Coronary artery (tissue), 2 donors: ENCODE data around the gene TMIE.
"Not testable (repeated sequence)": the region's sequence is repeated elsewhere in the genome, so short reads cannot be mapped to it uniquely, and the experiment has no call there.

Source experiments
- DNase-seq: peaks from one replicate; pipeline ENCODE4 v3.0.0-alpha.2; 2017; ENCODE audit warnings: low spot score
- H3K27ac ChIP-seq, 2 donors: fragments of 200-600 bp; sonication (generic); one replicate each; pipeline ENCODE4 v1.5.1; 2016 to 2019
- H3K4me3 ChIP-seq: fragments of 200-600 bp; sonication (generic); 2 replicates; pipeline ENCODE4 v1.5.1; 2016; ENCODE audit warnings: mild to moderate bottlenecking, moderate library complexity
- TF ChIP-seq, protein P1 (sequence below): fragments of 200-600 bp; sonication (generic); IDR thresholded peaks from one replicate; pipeline ENCODE4 v1.5.1; 2019; ENCODE audit warnings: antibody characterized with exemption

TMIE gene

DNA sequence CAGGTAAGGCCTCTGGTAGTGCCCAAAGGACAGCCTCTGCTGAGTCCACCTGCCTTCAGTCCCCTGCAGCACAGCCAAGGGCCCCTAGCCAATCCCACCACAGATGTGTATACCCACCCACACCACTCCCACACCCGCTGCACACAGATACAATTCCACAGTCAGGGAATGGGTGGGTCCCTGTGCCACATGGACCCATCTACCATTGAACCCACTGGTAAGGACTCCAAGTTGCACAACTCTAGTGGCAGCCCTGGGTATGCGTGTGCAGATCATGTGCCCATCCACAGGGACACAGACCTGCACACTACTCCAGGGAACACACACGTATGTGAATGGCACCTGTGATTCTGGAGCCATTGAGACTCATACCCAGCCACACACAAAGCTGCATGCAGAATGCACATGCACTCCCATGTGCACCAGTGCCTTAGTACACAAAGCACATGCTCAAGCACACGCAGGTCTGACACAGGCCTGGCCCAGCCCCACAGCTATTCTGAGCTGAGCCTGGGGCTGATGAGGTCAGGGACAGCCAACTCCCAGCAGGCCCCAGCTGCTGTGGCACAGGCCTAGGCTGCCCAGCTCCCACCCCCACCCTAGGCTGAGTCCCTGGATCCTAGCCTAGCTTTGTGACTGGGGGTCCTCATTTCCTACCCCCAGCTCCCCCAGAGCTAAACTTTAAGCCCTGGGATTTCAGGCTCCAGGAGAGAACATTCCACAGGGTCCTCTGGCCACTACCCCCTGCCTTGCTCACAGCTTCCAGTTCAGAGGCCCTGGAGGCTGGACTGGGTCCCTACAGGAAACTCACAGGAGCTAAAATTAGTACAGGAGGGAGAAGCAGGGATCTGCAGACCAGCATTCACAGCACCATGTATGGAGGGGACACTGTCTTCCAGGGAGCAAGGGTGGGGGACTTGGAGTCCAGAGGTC, 5.0 kb upstream of the TMIE start:
- no peak overlapping the region for H3K4me3 ChIP-seq
- TF ChIP-seq, protein P1, sequence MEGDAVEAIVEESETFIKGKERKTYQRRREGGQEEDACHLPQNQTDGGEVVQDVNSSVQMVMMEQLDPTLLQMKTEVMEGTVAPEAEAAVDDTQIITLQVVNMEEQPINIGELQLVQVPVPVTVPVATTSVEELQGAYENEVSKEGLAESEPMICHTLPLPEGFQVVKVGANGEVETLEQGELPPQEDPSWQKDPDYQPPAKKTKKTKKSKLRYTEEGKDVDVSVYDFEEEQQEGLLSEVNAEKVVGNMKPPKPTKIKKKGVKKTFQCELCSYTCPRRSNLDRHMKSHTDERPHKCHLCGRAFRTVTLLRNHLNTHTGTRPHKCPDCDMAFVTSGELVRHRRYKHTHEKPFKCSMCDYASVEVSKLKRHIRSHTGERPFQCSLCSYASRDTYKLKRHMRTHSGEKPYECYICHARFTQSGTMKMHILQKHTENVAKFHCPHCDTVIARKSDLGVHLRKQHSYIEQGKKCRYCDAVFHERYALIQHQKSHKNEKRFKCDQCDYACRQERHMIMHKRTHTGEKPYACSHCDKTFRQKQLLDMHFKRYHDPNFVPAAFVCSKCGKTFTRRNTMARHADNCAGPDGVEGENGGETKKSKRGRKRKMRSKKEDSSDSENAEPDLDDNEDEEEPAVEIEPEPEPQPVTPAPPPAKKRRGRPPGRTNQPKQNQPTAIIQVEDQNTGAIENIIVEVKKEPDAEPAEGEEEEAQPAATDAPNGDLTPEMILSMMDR, result peak; percentile 12
- H3K27ac ChIP-seq, result peak overlapping the region; percentile 89 to 95
- DNase-seq, result peak; percentile 85

DNA sequence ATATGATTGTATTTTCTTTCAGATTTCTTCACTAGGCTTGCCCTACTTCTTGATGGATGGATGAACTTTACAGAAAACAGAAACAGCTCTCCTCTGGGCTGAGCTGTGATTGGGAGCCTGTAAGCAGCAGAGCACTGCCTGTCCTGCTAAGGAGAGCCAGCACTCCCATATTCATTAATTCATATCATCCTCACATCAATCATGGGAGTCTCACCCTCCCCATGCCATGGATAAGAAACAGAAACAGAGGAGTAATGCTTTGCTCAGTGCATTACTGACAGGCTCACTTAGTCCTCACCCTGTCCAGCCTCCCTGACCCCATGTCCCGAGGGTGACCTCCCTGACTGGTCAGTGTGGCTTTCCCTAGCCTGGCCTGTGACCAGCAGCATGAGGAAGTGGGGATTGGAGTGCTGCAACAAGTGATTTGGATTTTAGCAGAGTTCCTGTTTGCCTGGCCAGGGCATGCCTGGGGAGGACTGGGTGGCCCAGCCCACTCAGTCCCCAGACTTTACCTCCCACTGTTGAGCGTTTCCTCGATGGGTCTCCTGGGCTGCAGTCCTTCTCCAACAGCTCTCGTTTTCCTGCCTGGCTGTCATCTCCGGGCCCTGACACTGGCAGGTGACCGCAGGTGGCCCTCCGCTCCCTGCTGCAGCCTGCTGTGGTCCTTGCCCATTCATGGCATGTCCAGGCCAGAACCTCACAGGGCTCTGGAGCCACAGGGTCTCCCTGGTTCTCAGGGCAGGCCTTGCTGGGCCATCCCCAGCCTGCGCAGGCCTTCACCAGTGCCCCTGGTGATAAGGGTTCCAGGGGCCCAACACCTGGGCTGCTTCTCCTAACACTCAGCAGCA, 1.3 kb upstream of the TMIE start:
- H3K27ac ChIP-seq, result no peak overlapping the region
- TF ChIP-seq, protein P1, result no peak
- DNase-seq, result no peak
- no peak overlapping the region for H3K4me3 ChIP-seq

DNA sequence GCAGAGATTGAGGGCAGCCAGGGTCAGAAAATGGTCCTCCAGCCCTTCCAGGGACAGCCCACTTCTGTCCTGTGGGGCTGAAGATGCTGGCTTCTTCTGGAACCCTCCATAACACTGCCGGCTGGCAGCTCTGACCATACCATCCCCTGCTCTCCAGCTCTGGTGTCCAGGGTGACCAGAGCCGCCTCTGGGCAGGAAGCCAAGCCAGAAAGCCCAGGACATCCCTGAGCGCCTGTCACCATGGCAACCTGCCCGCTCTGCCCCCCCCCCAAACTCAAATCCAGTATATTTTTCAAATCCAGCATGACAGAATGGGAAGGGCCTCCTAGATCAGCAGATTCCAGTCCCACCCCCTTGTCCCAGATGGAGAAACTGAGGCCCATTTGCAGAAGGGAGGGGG, 420 bp upstream of the TMIE start:
- no peak overlapping the region for H3K27ac ChIP-seq
- DNase-seq, result no peak

DNA sequence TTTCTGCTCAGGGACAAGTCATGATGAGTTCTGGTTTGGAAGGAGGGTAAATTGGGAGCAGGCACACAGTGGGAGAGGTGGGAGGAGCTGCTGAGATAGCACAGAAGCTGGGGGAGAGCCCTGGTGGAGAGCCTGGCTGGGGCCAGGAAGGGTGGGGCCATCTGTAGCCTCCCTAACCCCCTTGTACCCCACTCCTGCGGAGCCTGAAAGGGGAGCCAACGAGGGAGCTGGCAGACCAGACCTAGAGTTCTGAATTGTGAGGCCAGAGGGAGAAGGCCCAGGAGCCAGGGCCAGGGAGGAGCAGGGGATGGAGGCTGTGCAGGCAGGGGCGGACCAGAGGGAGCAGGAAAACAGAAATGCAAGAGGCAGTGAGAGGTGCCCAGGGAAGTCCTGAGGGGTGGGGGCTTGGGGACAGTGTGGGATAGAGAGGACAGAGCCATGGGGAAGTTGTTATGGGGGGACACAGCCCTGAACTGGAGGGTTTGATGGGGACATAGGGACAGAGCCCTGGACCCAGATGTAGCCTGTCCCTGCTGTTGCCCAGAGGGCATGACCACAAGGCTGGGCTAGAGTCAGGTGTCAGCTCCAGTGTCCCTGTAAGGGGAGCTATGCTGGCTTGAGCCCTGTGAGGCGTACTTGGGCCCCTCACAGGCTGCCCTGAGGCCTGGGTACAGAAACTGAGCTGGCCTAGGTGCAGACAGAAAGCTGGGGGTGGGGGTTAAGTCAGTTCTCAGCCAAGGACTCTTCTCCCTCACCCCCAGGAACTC, 1.2 kb downstream of the TMIE start:
- TF ChIP-seq, protein P1, result no peak
- no peak for DNase-seq
- H3K4me3 ChIP-seq, result no peak overlapping the region
- H3K27ac ChIP-seq, result no peak overlapping the region

More for the DNA sequence above, 420 bp upstream of the TMIE start:
- H3K4me3 ChIP-seq, result peak overlapping the region; percentile 67
- TF ChIP-seq, protein P1, result no peak

DNA sequence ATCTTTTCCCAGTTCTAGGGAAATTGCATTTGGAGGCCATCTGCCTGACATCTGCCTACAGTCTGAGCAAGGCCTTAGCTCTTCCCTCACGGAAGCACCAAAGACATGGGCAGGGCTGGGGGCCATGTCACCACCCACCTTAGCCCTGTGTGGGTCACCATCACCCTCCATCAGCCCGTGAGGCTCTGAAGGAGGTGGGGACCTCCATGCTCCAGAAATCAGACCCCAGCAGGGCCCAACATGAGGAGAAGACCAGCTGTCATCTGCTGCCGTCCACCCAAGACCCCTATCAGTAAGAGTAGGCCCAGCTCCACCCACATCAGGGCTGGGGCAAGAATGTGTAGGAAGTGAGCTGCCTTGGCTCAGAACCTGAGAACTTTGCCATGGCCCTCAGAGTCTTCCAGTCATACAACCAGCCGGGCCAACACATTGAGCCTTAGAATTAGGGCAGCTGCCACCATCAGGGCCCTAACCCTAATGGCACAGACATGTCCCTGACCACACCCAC, 1.9 kb downstream of the TMIE start:
- DNase-seq, result no peak
- Histone ChIP-seq H3K27ac (no peak overlapping the region), H3K4me3 (no peak overlapping the region)
- TF ChIP-seq, protein P1, result no peak

DNA sequence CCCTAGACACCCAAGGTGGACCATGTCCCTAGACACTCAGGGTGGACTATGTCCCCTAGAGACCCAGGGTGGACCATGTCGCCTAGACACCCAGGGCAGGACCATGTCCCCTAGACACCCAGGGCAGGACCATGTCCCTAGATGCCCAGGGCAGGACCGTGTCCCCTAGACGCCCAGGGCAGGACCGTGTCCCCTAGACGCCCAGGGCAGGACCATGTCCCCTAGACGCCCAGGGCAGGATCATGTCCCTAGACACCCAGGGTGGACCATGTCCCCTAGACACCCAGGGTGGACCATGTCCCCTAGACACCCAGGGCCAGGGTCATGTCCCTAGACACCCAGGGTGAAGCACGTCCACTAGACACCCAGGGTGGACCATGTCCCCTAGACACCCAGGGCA, 3.2 kb downstream of the TMIE start:
- H3K27ac ChIP-seq, H3K4me3 ChIP-seq, DNase-seq: not testable (repeated sequence)
